ENCODE measurements around the gene TMBIM6.
"Not testable (repeated sequence)": the region's sequence is repeated elsewhere in the genome, so short reads cannot be mapped to it uniquely, and the experiment has no call there.

Gene TMBIM6

GRCh38 chr12:49728446-49728845 is 12.9 kb upstream of the TMBIM6 start:
- in situ Hi-C loops (cut with MboI; ENCODE audit: low sequenced_read_pairs): no loop called here

- in situ Hi-C loops (cut with MboI; ENCODE audit: low sequenced_read_pairs): no loop called here
Observed at GRCh38 chr12:49730050-49730449, 11.3 kb upstream of the TMBIM6 start.

- in situ Hi-C loops (cut with MboI; ENCODE audit: low sequenced_read_pairs): no loop called here
Observed at GRCh38 chr12:49730568-49731101, 10.7 kb upstream of the TMBIM6 start.

- in situ Hi-C loops (cut with MboI; ENCODE audit: low sequenced_read_pairs): no loop called here
Observed at GRCh38 chr12:49733219-49734017, 7.9 kb upstream of the TMBIM6 start.

GRCh38 chr12:49734900-49735299 is 6.5 kb upstream of the TMBIM6 start:
- in situ Hi-C loops (cut with MboI; ENCODE audit: low sequenced_read_pairs): not testable (repeated sequence)

GRCh38 chr12:49738721-49739120 is 2.6 kb upstream of the TMBIM6 start:
- in situ Hi-C loops (cut with MboI; ENCODE audit: low sequenced_read_pairs): not testable (repeated sequence)

GRCh38 chr12:49740277-49740676 is 1.1 kb upstream of the TMBIM6 start:
- in situ Hi-C loops (cut with MboI; ENCODE audit: low sequenced_read_pairs): not testable (repeated sequence)

- in situ Hi-C loops (cut with MboI; ENCODE audit: low sequenced_read_pairs): no loop called here
Observed at GRCh38 chr12:49741882-49742620, 694 bp downstream of the TMBIM6 start.

GRCh38 chr12:49744363-49744885 is 3.1 kb downstream of the TMBIM6 start:
- in situ Hi-C loops (cut with MboI; ENCODE audit: low sequenced_read_pairs): no loop called here

- in situ Hi-C loops (cut with MboI; ENCODE audit: low sequenced_read_pairs): no loop called here
Observed at GRCh38 chr12:49748306-49748705, 6.9 kb downstream of the TMBIM6 start.

GRCh38 chr12:49748800-49749199 is 7.4 kb downstream of the TMBIM6 start:
- in situ Hi-C loops (cut with MboI; ENCODE audit: low sequenced_read_pairs): no loop called here

GRCh38 chr12:49750027-49750995 is 9.0 kb downstream of the TMBIM6 start:
- in situ Hi-C loops (cut with MboI; ENCODE audit: low sequenced_read_pairs): no loop called here

- in situ Hi-C loops (cut with MboI; ENCODE audit: low sequenced_read_pairs): no loop called here
Observed at GRCh38 chr12:49750996-49751393, 9.6 kb downstream of the TMBIM6 start.

- in situ Hi-C loops (cut with MboI; ENCODE audit: low sequenced_read_pairs): no loop called here
Observed at GRCh38 chr12:49761677-49762467, 20.5 kb downstream of the TMBIM6 start.

GRCh38 chr12:49762468-49762847 is 21.1 kb downstream of the TMBIM6 start:
- in situ Hi-C loops (cut with MboI; ENCODE audit: low sequenced_read_pairs): no loop called here

- in situ Hi-C loops (cut with MboI; ENCODE audit: low sequenced_read_pairs): no loop called here
Observed at GRCh38 chr12:49763006-49763591, 21.7 kb downstream of the TMBIM6 start.

GRCh38 chr12:49764126-49764525 is 22.8 kb downstream of the TMBIM6 start:
- in situ Hi-C loops (cut with MboI; ENCODE audit: low sequenced_read_pairs): no loop called here

- in situ Hi-C loops (cut with MboI; ENCODE audit: low sequenced_read_pairs): no loop called here
Observed at GRCh38 chr12:49766115-49766455, 24.7 kb downstream of the TMBIM6 start.

- in situ Hi-C loops (cut with MboI; ENCODE audit: low sequenced_read_pairs): no loop called here
Observed at GRCh38 chr12:49767333-49767732, 26.0 kb downstream of the TMBIM6 start.

- in situ Hi-C loops (cut with MboI; ENCODE audit: low sequenced_read_pairs): not testable (repeated sequence)
Observed at GRCh38 chr12:49773102-49773501, 31.7 kb downstream of the TMBIM6 start.

All from hTERT RPE-1 (cell line).